OCI-LY7 (cell line): ENCODE data around the gene F7. TPM values are rescaled to one million over a fixed set of nuclear protein-coding genes. Genes with fewer than 3 reads are reported as not detected.

Source experiments
- BruUV-seq: library from RNA; stranded (reverse); fragments of 400-500 nt; replicated peaks from 2 replicates; lab custom pipeline; 2021; lab: Mats Ljungman, UMichigan
- CTCF ChIA-PET: fragments of 300-600 bp; sonication (Branson Sonifier 250); formaldehyde crosslinking; loops from one replicate; lab custom pipeline; 2022; ENCODE audit warnings: antibody characterized with exemption; ENCODE audit not compliant: unreplicated experiment; lab: Charles Lee
- POLR2A ChIA-PET: fragments of 300-600 bp; sonication (Branson Sonifier 250); formaldehyde crosslinking; loops from one replicate; lab custom pipeline; 2022; ENCODE audit warnings: antibody characterized with exemption; lab: Charles Lee
- DNase-seq: peaks from one replicate; pipeline ENCODE4 v3.0.0-alpha.2; 2015; ENCODE audit warnings: low spot score
- H2AFZ ChIP-seq: fragments of 200-600 bp; sonication (generic), shearing (Covaris generic); 2 replicates; pipeline ENCODE4 v1.6.1; 2014; ENCODE audit warnings: mild to moderate bottlenecking, antibody characterized with exemption, low read length, moderate library complexity
- H3K27ac ChIP-seq: fragments of 200-600 bp; sonication (generic); 2 replicates; pipeline ENCODE4 v1.5.1; 2014; ENCODE audit warnings: mixed run types, low read depth, mild to moderate bottlenecking, moderate library complexity, low read length, inconsistent platforms; ENCODE audit not compliant: poor library complexity, severe bottlenecking
- H3K36me3 ChIP-seq: fragments of 200-600 bp; sonication (generic); 2 replicates; pipeline ENCODE4 v1.6.1; 2014; ENCODE audit warnings: mild to moderate bottlenecking, antibody characterized with exemption, low read length, moderate library complexity, mixed read lengths; ENCODE audit not compliant: insufficient read depth
- H3K4me1 ChIP-seq: fragments of 200-600 bp; sonication (generic); 2 replicates; pipeline ENCODE4 v1.5.1; 2014; ENCODE audit warnings: mild to moderate bottlenecking, low read length; ENCODE audit not compliant: insufficient read depth, poor library complexity, severe bottlenecking
- H3K4me2 ChIP-seq: fragments of 200-600 bp; sonication (generic); 2 replicates; pipeline ENCODE4 v1.6.1; 2014; ENCODE audit warnings: mild to moderate bottlenecking, low read length
- H3K4me3 ChIP-seq: fragments of 200-600 bp; sonication (generic); 2 replicates; pipeline ENCODE4 v1.5.1; 2014; ENCODE audit warnings: mild to moderate bottlenecking, low read depth, low read length; ENCODE audit not compliant: poor library complexity, severe bottlenecking
- H3K79me2 ChIP-seq: fragments of 200-600 bp; sonication (generic); 2 replicates; pipeline ENCODE4 v1.6.1; 2016; ENCODE audit warnings: low read depth, mild to moderate bottlenecking, low read length, moderate library complexity, mixed read lengths; ENCODE audit not compliant: insufficient read depth
- H3K9me2 ChIP-seq: fragments of 200-600 bp; sonication (generic); 2 replicates; pipeline ENCODE4 v1.6.1; 2016; ENCODE audit warnings: mild to moderate bottlenecking, low read length, mixed read lengths; ENCODE audit not compliant: insufficient read depth
- H3K9me3 ChIP-seq: fragments of 200-600 bp; sonication (generic); 2 replicates; pipeline ENCODE4 v1.6.1; 2014; ENCODE audit warnings: mild to moderate bottlenecking, mixed run types, low read length, mixed read lengths
- H4K20me1 ChIP-seq: fragments of 200-600 bp; sonication (generic); 2 replicates; pipeline ENCODE4 v1.6.1; 2014; ENCODE audit warnings: mild to moderate bottlenecking, antibody characterized with exemption, low read length, moderate library complexity, mixed read lengths; ENCODE audit not compliant: insufficient read depth
- CTCF ChIP-seq: fragments of 200-600 bp; sonication (generic); conservative IDR thresholded peaks from 2 replicates; pipeline ENCODE4 v1.5.1; 2014; ENCODE audit warnings: mild to moderate bottlenecking, antibody characterized with exemption, low read length, moderate library complexity, mixed read lengths
- EZH2phosphoT487 ChIP-seq: fragments of 200-600 bp; sonication (generic); IDR thresholded peaks from 2 replicates; pipeline ENCODE4 v1.6.1; 2018; ENCODE audit warnings: low read depth, borderline replicate concordance, mild to moderate bottlenecking, mixed run types, antibody characterized with exemption, low read length, moderate library complexity, mixed read lengths
- intact Hi-C: fragments of 100-400 bp; cut with micrococcal nuclease; formaldehyde crosslinking; loops from one replicate; pipeline ENCODE4 v1.10.0; 2022; ENCODE audit not compliant: unreplicated experiment
- total RNA-seq, 2 experiments: library from RNA; depleted of rRNA in 1 of 2; stranded (reverse); fragments of >200 nt in 1 of 2; shearing (Covaris generic) in 1 of 2; gene quantifications; 2 replicates each; pipeline ENCODE4 v1.2.3, GENCODE V29; 2014 to 2022

The F7 gene
- total RNA-seq, 2 experiments from 2014 or later: not detected

GRCh38 chr13:113143466-113144254 lies 38.1 kb downstream of the F7 start:
- H3K4me2 ChIP-seq: no peak overlapping the region
- POLR2A ChIA-PET: no interaction called here
- no peaks in the 10 kb centered on the region for H3K9me3 ChIP-seq
- H2AFZ ChIP-seq: no peak overlapping the region
- H3K27ac ChIP-seq: no peak overlapping the region
- no peak for TF ChIP-seq CTCF
- no peak for TF ChIP-seq EZH2phosphoT487
- no peaks in the 10 kb centered on the region for H3K9me2 ChIP-seq
- no peak overlapping the region for H3K4me3 ChIP-seq
- H3K79me2 ChIP-seq: no peaks in the 10 kb centered on the region
- no peaks in the 10 kb centered on the region for H4K20me1 ChIP-seq
- intact Hi-C loops: no loop called here
- DNase-seq: no peak
- H3K4me1 ChIP-seq: no peaks in the 10 kb centered on the region
- no peaks in the 10 kb centered on the region for H3K36me3 ChIP-seq
- CTCF ChIA-PET: no interaction called here
- BruUV-seq: no TSS peak

- TF ChIP-seq EZH2phosphoT487 (no peak), CTCF (no peak)
- ChIA-PET POLR2A (no interaction called here), CTCF (no interaction called here)
- Histone ChIP-seq H4K20me1 (no peaks in the 10 kb centered on the region), H3K9me3 (no peaks in the 10 kb centered on the region), H3K27ac (no peak overlapping the region), H3K4me1 (no peaks in the 10 kb centered on the region), H2AFZ (no peak overlapping the region), H3K9me2 (no peaks in the 10 kb centered on the region), H3K36me3 (no peaks in the 10 kb centered on the region), H3K79me2 (no peaks in the 10 kb centered on the region), H3K4me2 (no peak overlapping the region), H3K4me3 (no peak overlapping the region)
- intact Hi-C loops: no loop called here
- DNase-seq: no peak
- BruUV-seq: no TSS peak
Measured at GRCh38 chr13:113144255-113144629, 38.7 kb downstream of the F7 start.

GRCh38 chr13:113145496-113145895 lies 39.9 kb downstream of the F7 start:
- H3K9me3 ChIP-seq: no peaks in the 10 kb centered on the region
- H4K20me1 ChIP-seq: no peaks in the 10 kb centered on the region
- ChIA-PET CTCF (no interaction called here), POLR2A (no interaction called here)
- H2AFZ ChIP-seq: no peak overlapping the region
- H3K36me3 ChIP-seq: no peaks in the 10 kb centered on the region
- no peak for TF ChIP-seq CTCF
- no peak for TF ChIP-seq EZH2phosphoT487
- no TSS peak for BruUV-seq
- no peak for DNase-seq
- no peak overlapping the region for H3K4me3 ChIP-seq
- no peak overlapping the region for H3K4me2 ChIP-seq
- no peak overlapping the region for H3K27ac ChIP-seq
- H3K9me2 ChIP-seq: no peaks in the 10 kb centered on the region
- no peaks in the 10 kb centered on the region for H3K79me2 ChIP-seq
- H3K4me1 ChIP-seq: no peaks in the 10 kb centered on the region
- intact Hi-C loops: no loop called here
